NOMO-1 treated with DMSO at 0.1 percent for 48 hours (cell line): ENCODE data around the gene ZNF639.
"Not testable (repeated sequence)": the region's sequence is repeated elsewhere in the genome, so short reads cannot be mapped to it uniquely, and the experiment has no call there.

Source experiments
- DNase-seq: peaks from one replicate; lab custom pipeline; 2025; ENCODE audit not compliant: unreplicated experiment; lab: John Stamatoyannopoulos, UW

ZNF639 gene

GRCh38 chr3:179322286-179323196 lies at the start of gene ZNF639:
Gene ZNF639 (plus strand): TSS chr3:179323031. CDS start chr3:179328294, 5,263 bp downstream.
- peak; percentile 73 for DNase-seq

- DNase-seq, result not testable (repeated sequence)
Measured at GRCh38 chr3:179274434-179274833, 48.4 kb upstream of the ZNF639 start.

GRCh38 chr3:179276001-179276400 lies 46.8 kb upstream of the ZNF639 start:
- no peak for DNase-seq

GRCh38 chr3:179276743-179277142 lies 46.1 kb upstream of the ZNF639 start:
- no peak for DNase-seq

GRCh38 chr3:179278151-179278550 lies 44.7 kb upstream of the ZNF639 start:
- DNase-seq, result no peak

GRCh38 chr3:179278932-179279693 lies 43.7 kb upstream of the ZNF639 start:
- DNase-seq, result no peak

- no peak for DNase-seq
Measured at GRCh38 chr3:179279837-179280236, 43.0 kb upstream of the ZNF639 start.

GRCh38 chr3:179281825-179282224 lies 41.0 kb upstream of the ZNF639 start:
- DNase-seq, result no peak

GRCh38 chr3:179286331-179286730 lies 36.5 kb upstream of the ZNF639 start:
- DNase-seq, result no peak

- DNase-seq, result no peak
Measured at GRCh38 chr3:179288845-179289244, 34.0 kb upstream of the ZNF639 start.

GRCh38 chr3:179289295-179289694 lies 33.5 kb upstream of the ZNF639 start:
- DNase-seq, result no peak

GRCh38 chr3:179292450-179292849 lies 30.4 kb upstream of the ZNF639 start:
- DNase-seq, result no peak

GRCh38 chr3:179297971-179298725 lies 24.7 kb upstream of the ZNF639 start:
- DNase-seq, result no peak

- no peak for DNase-seq
Measured at GRCh38 chr3:179299316-179299715, 23.5 kb upstream of the ZNF639 start.

GRCh38 chr3:179299999-179300613 lies 22.7 kb upstream of the ZNF639 start:
- no peak for DNase-seq

GRCh38 chr3:179301645-179302044 lies 21.2 kb upstream of the ZNF639 start:
- no peak for DNase-seq

- DNase-seq, result no peak
Measured at GRCh38 chr3:179302111-179302510, 20.7 kb upstream of the ZNF639 start.

- no peak for DNase-seq
Measured at GRCh38 chr3:179304605-179305004, 18.2 kb upstream of the ZNF639 start.

GRCh38 chr3:179307362-179307761 lies 15.5 kb upstream of the ZNF639 start:
- not testable (repeated sequence) for DNase-seq

GRCh38 chr3:179308001-179308400 lies 14.8 kb upstream of the ZNF639 start:
- no peak for DNase-seq
